GOT3 (cell line): ENCODE results near the gene ANKRD11.
"Not testable (repeated sequence)": the region's sequence is repeated elsewhere in the genome, so short reads cannot be mapped to it uniquely, and the experiment has no call there.

ENCODE experiments used
- DNase-seq: peaks from one replicate; lab custom pipeline; 2025; ENCODE audit warnings: mixed read lengths; lab: John Stamatoyannopoulos, UW

Gene ANKRD11

DNA sequence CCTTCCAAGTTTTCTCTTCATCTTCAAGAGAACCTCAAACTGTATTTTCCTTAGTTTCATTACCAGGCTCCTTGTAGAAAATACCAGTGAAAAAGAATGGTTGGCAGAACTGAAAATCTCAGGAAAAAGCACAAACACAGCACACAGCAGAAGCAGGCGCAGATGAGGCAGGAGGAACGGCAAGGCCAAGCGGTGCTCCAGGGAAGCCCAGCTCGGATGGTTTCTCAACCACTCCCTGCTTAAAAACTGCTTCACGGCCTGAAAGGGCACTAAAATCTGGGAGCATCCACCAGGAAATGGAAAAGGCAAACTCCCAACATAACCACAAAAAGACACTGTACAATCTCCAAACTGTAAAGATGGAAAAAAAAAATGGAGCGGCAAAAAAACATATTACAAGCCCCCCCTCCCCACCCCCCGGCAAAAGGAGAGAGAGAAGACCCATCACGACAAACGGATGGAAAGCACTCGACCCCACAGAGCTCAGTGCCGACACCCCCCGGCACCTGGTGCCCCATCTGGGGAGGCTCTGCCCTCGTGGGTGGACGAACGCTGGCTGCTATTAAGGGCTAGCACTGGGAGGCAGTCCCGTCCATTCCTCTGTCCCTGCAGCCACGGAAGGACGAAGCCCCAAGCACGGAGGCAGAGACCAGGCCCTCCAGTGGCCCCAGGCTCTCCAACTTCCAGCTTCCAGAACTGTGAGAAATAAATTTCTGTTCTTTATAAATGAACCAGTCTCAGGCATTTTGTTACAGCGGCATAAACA is 145.3 kb downstream of the ANKRD11 start:
- DNase-seq: no peak

GRCh38 chr16:89344458-89344834 is 145.9 kb downstream of the ANKRD11 start:
- no peak for DNase-seq

- DNase-seq: no peak
Observed at GRCh38 chr16:89343501-89344457, 146.6 kb downstream of the ANKRD11 start.

GRCh38 chr16:89341697-89342694 is 148.4 kb downstream of the ANKRD11 start:
- no peak for DNase-seq

- no peak for DNase-seq
Observed at GRCh38 chr16:89341279-89341678, 149.1 kb downstream of the ANKRD11 start.

DNA sequence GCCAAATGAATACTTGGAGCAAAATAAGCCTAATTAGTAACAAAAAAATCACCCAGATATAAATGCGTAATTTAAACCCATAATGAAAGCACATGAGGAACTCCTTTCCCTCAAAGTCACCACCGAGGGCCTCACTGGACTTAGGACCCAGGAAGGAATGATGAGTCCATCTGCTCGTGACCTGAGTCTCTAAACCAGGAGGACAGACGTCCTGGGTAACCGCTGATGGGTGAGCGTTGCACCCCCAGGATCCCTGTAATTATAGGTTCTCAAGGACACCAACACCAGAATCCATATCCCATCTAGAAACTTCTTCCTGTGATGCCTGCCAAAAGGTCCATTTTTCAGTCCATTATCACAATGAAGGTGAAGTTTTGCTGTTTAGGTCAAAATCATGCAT is 151.5 kb downstream of the ANKRD11 start:
- DNase-seq: no peak

DNA sequence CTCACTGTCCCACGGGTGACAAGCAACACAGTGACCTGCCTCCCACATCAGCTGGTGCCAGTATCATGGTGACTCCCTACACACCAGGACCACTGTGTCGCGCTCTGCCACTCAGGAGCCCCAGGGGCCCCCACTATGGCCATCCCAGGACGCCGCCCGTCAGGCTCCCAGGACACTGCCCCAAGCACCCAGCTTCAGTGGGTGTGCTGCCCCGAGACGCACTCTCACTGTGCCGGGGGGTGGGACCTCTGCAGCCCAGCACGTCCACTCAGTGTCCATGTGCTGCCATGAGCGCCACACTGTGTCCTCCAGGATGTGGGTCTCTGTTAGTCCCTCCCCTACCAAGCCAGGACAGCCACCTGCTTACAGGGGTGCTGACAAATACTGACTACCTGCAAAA is 152.4 kb downstream of the ANKRD11 start:
- DNase-seq: no peak

DNA sequence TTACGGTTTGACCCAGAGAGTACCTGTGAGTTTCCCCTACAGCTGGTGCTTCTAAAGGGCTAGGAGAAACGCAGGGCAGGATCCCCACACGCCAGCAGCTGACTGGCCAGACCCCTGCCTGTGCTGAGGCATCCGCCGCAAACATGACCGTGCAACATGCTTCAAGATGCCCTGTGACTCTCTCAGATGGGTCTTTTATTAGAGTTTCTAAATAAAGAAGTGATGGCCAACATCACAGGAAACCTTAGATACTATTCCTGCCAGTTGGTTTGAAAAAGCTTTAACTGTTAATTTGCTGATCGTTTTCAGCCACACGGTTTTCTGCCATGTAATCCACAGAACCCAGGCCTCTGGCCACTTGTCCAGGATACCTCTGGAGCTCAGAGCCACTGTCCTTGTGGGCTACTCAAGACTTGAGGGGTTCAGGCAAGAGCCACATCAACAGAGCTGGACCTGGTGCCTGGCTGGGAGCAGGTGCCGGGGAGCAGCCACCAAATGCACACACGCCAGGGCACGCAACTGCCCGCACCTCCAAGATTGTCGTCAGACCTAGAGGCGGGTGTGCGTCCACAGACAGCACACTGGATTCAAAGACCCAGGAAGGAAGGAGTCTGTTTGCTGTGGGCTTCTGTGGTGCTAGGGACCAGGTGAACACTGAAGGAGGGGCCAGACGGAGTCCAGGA is 154.4 kb downstream of the ANKRD11 start:
- DNase-seq: no peak

DNA sequence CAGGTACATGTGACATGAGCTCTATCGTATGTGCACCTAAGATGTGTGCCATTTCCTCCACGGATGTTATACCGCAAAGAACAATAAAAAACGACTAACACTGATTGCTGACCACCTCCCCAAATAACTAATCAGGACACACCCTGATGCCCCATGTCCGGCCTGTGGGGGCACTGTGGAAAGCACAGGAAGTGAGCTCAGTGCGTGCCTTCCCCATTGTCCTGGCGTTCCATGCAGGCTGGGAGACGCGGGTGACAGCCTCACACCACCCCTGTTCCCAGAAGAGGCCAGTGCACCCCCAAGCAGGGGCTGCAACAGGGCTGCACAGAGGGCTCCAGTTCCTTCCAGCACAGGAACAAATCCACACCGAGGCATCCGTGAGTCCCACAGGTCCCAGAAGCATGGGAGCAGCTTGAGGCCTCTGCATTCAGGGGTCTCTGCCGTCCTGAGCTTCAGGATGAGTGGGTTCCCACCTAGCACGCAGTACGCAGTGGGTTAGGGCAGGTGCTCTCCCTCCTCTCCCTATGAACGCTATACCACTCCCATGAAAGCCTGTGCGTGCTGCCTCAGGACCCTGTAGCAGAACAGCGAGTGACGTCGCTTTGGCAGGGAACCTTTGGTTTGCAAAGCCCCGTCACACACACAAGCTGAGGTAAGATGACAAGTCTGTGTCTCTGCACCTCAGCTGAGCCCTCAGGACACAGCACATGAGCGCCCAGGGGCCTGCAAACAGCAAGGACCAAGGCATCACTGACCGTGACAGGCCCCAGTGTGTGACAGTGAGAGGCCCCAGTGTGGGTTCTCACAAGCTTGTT is 155.2 kb downstream of the ANKRD11 start:
- DNase-seq: no peak

DNA sequence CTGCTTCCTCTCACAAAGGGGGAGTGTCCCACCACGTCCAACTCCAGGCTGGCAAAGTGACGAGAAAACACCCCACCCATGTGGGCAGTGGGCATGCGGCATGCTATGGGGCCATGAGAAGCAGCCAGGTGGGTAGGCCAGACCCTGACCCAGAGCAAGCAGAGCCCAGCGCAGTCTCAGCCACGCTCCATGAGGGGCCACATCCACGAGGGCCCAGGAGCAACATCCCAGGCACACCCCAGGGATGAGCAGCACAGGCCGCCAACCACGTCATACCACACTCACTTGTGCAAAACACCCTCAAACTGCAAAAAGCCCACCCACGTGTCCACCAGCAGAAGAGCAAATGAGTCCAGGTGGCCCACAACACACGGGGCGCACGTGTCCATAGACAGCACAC is 155.9 kb downstream of the ANKRD11 start:
- DNase-seq: no peak

GRCh38 chr16:89334050-89334449 is 156.3 kb downstream of the ANKRD11 start:
- DNase-seq: no peak

DNA sequence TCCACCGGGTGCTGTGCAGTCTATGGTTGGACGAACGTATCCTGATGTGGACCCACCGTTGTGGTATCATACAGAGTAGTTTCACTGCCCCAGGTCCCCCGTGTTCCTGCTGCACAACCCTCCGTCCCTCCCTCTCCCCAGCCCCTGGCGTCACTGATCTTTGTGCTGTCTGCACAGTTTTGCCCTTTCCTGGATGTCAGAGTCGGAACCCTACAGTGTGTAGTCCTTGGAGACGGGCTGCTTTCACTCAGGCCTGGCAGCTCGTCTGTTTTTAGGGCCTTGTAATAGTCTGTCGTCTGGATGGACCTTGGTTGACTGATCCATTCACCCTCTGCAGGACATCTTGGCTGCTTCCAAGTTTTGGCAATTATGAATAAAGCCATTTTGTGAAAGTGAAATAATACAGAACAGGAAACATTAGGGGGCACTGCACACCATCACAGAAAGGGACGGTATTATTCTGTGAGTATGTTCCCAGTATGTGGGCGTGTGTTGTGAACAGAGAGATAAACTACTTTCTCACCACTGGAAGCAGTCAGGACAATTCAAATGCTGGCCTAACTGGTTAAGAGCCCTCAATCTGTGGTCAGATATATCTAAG is 156.9 kb downstream of the ANKRD11 start:
- DNase-seq: not testable (repeated sequence)

DNA sequence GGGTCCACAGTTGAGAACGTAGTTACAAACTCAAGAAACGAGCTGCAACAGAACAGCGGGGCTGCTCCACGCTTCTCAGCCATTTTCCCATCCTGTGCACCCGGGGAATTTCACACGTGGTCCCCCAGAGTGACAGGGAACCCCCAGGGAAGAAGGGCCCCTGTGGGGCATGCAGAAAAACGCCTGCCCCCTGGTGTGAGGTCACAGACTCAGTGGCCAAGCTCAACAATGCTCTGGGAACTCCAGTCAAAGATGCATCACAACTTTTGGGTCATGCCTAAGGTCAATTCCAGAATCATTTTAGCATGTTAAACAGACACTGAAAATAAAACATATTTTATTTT is 157.5 kb downstream of the ANKRD11 start:
- DNase-seq: no peak

- no peak for DNase-seq
Observed at GRCh38 chr16:89332243-89332901, 158.0 kb downstream of the ANKRD11 start.

DNA sequence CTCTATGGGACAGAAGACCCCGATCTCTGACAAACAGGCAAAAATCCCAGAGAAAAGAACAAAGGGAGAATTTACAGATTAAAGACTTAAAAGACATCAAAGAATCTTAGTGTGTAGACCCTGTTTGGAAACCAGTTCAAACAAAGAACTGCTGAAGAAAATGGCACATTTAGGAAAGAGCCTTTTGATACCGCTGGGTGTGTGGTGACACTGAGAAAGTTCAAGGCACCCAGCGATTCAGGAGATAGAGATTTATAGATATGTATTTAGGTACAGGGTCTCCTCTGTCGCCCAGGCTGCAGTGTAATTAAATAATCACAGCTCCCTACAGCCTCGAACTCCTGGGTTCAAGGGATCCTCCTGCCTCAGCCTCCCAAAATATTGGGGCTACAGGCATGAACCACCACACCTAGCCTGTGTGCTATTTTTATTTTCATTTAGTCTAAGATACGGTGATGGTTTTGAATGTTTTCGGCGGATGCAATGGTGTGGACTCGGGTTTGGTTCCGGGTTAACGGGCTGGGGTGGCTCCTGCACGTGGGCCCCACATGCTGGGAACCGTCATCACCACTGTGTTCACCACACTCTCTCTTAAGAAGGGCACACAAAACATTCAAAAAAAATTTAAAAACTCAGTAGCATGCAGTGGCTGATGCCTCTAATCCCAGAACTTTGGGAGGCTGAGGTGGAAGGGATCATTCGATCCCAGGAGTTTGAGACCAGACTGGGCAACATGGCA is 158.8 kb downstream of the ANKRD11 start:
- no peak for DNase-seq

DNA sequence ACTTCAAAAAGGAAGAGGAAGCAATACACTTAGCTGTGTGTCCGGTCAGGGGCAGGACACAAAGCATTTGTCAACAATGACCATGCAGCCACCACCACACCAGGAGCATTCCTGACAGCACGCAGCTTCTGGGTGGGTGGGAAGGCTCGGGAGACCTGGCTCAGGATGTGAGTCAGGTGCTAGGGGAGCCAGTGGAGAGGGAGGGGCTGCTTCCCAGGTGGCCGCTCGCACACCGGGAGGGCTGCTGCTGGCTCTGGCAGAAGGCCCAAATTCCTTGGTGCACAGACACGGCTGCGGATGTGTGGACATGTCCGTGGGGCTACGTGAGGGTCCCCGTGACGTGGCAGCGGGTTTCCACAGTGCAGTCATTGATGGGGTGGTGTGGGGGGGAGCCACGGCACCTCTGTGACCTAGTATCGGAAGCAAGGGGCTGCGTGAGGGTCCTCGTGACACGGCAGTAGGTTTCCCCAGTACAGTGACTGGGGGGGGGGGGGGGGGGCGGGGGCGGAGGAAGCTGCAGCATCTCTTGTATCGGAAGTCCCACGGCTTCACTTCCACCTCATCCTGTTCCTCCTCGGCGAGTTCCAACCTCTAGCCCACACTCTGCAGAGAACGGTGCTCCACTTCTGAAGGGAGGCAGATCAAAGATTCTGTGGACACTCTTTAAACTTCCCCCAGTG is 160.0 kb downstream of the ANKRD11 start:
- DNase-seq: no peak

GRCh38 chr16:89329830-89330176 is 160.6 kb downstream of the ANKRD11 start:
- DNase-seq: not testable (repeated sequence)
